Kidney tubule cell (primary cell): ENCODE results near the gene GLP1R.

Source experiments
- DNase-seq: peaks from one replicate; pipeline ENCODE4 v3.0.0-alpha.2; 2018; ENCODE audit warnings: low spot score

GLP1R gene

DNA sequence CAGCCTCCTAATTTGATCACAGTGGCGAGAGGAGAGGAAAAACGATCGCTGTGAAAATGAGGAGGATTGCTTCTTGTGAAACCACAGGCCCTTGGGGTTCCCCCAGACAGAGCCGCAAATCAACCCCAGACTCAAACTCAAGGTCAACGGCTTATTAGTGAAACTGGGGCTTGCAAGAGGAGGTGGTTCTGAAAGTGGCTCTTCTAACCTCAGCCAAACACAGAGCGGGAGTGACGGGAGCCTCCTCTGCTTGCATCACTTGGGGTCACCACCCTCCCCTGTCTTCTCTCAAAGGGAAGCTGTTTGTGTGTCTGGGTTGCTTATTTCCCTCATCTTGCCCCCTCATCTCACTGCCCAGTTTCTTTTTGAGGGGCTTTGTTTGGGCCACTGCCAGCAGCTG, 37.7 kb downstream of the GLP1R start:
- DNase-seq: no peak

DNA sequence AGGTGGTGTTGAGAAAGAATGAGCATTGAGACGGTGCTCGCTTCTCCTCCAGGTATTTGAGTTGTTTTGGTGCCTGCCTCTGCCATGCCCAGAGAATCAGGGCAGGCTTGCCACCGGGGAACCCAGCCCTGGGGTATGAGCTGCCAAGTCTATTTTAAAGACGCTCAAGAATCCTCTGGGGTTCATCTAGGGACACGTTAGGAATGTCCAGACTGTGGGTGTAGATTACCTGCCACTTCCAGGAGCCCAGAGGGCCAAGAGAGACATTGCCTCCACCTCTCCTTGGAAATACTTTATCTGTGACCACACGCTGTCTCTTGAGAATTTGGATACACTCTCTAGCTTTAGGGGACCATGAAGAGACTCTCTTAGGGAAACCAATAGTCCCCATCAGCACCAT, 38.1 kb downstream of the GLP1R start:
- no peak for DNase-seq

DNA sequence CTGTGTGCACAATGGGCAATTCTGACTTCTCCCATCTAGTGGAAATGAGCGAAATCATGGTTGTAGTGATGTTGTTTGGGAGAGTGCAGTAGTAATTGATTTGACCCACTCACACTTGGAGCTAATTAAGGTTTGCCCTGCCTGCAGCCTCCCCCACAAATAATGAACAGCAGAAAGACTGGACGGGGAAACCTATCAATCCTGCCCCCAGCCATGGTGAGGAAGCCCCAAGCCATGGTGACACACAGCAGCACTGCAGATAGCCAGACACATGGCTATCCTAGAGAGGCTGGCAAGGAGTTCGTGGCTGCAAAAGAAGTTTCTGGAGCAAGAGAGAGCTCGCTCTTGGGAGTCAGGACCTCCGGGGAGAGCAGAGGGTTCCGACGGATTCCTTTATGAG, 38.6 kb downstream of the GLP1R start:
- no peak for DNase-seq

GRCh38 chr6:39088331-39088730, 39.8 kb downstream of the GLP1R start:
- peak; percentile 25 for DNase-seq

GRCh38 chr6:39090036-39090435, 41.5 kb downstream of the GLP1R start:
- DNase-seq: no peak

- DNase-seq: no peak
Measured at GRCh38 chr6:39091220-39091619, 42.6 kb downstream of the GLP1R start.

- DNase-seq: no peak
Measured at GRCh38 chr6:39092124-39092523, 43.5 kb downstream of the GLP1R start.

- DNase-seq: no peak
Measured at GRCh38 chr6:39093149-39093708, 44.6 kb downstream of the GLP1R start.

DNA sequence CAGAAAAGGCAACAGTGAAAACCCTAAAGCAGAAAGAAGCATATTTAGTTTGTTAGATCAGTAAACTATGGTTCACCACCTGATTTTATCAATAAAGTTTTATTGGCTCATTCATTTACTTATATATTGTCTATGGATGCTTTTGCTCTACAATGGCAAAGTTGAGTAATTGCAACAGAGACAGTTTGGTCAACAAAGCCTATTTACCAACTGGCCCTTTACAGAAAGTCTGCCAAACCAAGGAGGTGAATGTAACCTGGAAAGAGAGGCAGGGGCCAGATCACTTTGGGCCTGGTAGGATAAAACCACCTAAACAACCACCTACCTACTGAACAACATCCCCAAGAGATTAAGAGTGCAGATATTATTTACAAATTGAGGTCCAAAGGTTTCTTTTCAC, 47.0 kb downstream of the GLP1R start:
- no peak for DNase-seq

DNA sequence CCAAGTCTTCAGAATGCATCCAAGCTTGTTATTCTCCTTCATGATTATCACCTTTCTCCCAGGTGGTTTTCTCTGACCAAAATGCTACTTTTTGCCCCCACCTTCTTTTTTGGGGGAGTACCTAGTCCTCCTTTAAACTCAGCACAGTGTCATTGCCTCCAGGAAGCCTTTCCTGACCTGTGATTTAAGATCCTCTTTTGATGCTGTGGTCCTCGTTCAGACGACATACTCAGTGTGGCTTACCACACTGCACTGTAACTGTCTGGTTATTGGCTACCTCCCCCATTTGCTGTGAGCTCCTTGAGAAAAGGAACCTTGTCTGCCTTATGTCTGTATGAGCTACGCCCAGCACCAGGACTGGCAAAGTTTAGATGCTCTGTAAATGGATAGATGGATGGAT, 51.8 kb downstream of the GLP1R start:
- no peak for DNase-seq

GRCh38 chr6:39102071-39102820, 53.7 kb downstream of the GLP1R start:
- peak; percentile 29 for DNase-seq

GRCh38 chr6:39102821-39103136, 54.2 kb downstream of the GLP1R start:
- no peak for DNase-seq

- DNase-seq: no peak
Measured at GRCh38 chr6:39104528-39104927, 55.9 kb downstream of the GLP1R start.

DNA sequence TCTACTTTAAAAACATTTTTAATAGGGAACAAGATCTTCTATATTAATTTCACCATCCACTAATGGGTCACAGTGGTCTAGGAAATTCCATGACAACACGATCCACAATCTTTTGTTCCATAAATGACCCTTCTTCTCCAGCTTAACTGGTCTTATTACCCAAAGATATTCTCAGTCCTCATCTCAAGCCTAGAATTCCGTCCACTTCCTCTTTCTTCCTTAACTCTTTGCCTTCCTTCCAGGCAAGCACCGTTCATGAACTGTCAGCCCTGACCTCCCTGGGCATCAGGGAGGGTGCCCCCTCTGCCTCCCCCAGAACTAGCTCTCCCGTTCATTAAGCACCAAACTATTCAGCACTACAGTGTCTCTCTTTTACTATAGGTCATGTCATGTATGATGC, 58.5 kb downstream of the GLP1R start:
- DNase-seq: no peak

DNA sequence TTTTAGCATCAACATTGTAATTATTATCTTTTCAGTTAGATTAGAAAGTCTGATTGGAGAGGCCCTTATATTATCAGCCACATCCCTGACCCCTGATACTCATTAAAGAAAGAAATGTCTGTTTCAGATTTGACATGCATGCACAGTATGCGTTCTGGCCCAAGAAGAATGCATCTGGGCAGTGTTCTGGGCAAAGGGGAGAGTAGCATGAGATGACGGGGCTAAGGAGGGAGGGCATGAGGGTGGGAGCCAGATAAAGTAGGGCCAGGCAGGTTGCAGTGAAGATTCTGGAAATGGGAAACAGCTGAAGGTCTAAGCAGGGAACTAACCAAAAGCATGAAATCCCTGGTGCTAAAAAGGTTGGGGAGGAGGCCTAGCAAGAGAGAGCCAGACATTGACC, 59.1 kb downstream of the GLP1R start:
- DNase-seq: no peak

GRCh38 chr6:39108041-39108839, 59.7 kb downstream of the GLP1R start:
- DNase-seq: no peak

- no peak for DNase-seq
Measured at GRCh38 chr6:39111280-39111679, 62.7 kb downstream of the GLP1R start.

DNA sequence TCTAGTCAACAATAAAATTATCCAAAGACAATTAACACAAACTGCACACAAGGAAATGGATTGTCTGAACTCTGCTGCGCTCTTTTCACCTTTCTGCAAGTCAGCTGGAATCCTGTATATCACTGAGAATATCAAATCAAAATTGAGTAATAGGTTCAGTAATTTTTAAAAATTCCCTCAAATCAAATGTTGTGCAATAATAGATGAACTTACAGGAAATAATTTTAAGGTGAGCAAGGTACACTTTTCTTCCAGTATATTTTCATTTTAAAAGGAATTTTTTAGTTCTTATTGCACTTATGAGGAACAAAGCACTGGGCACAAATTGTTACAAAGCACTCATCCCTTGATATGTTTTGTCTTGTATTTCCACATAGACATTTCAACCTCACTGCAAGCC, 65.2 kb downstream of the GLP1R start:
- DNase-seq: no peak

DNA sequence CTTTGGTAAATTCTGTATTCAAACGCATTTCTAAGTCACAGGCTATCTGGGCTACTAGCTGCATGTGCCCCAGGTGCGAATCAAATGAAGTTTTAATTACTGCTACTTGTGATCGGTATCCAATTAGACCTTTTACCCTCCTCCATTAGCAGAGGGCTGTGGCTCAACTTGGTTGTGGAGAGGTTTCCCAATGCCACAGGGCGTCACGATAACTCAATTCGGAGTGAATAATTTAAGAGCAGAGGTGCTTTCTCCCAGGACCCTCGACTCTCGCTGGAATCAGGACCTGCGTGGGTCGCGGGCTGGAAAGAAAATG, 65.8 kb downstream of the GLP1R start:
- DNase-seq: no peak

DNA sequence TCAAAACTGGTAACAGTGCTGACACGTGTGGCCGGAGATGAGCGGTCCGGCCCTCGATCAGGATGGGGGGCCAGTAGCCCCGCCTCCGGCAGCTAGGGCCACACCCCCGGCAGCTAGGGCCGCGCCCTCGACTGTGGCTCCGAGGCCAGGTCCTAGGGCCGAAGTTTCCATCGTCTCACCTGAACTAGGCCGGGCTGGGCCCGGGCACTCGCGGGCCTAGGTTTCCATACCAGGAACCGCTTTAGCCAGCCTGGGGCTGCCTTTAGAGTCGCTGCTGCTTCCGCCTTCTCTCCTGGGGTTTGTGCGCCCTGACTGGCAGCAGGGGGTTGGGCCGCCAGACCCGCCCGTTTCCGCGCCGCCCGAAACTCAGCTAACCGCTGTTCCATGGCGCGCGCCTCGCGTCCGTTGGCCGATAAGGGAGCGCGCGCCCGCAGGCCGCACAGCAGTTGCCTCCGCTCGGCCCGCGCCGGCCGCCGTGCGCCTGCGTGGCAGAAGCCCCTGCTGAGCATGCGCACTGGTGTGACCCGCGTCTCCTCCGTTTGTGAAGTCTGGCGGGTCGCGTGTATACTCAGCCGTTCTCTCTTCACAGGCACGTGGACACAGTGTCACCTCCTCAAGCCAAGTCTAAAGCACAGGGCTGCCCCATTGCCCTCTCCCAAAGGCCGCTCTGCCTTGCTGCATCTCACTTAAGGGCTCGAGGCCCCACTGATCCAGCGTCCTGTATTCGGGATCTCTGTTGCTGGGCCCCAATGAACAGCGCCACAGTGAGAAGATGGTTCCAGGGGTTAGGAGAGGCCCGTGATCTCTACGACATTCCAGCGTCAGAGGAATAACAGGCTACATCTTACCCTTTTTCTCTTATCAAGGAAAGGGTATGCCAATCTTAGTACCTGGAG, 66.4 kb downstream of the GLP1R start, which contains the start of gene SAYSD1:
TSS of gene SAYSD1 (minus strand) at position 483 of the 896 bp plus-strand sequence. CDS start at position 386, 97 bp downstream.
- peak; percentile 94 for DNase-seq

DNA sequence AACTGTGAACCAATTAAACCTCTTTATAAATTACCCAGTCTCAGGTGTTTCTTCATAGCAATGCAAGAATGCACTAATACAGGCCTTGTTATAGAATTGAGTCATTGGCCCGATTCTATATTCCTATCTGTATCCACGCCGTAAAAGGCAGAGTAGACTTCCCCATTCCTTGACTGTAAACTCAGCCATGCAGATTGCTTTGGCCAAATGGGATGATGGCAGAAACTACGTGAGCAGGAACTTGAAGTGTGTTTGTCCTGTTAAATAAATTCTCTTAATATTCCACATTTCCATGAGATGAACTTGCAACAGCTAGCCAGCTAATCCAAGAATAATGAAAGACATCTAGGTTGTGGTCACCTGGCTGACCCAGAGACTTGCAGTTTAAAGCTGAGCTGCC, 70.3 kb downstream of the GLP1R start:
- no peak for DNase-seq

DNA sequence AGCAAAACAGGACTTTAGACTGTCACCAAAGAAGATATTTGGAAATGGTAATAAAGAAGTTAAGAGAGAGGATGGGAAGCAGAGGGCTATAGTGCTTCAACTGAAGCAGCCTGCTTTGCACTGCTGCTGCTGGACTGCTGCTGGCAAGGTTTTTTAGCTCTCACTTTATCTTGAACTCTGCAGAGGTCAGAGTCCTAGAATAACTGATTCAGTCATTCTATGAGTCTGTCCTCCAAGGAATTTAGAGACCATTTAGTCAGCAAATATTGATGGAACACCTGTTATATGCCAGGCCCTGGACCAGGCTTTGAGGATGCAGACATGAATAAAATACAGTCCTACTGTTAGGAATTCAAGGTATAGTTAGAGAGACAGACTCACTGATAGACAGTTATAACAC, 75.5 kb downstream of the GLP1R start:
- no peak for DNase-seq
